ENCODE measurements around the gene PLA2G4B. TPM values are rescaled to one million over a fixed set of nuclear protein-coding genes. Genes with fewer than 3 reads are reported as not detected.

PLA2G4B gene
- total and polyA plus RNA-seq, 2 experiments from 2014 or later, result 2.7 to 19.6 TPM

- H3K27me3 ChIP-seq, result no peaks in the 10 kb centered on the region
- no peaks in the 10 kb centered on the region for H3K9me2 ChIP-seq (replicated peaks; ENCODE audit: insufficient read depth)
- no peak overlapping the region for H3K4me2 ChIP-seq
- no peak overlapping the region for H3K4me3 ChIP-seq
- WGBS (ENCODE audit: low lambda C conversion rate, missing lambda C conversion rate), result 98% methylated on average over 11 of the region's 15 CpGs
- no peaks in the 10 kb centered on the region for H3K79me2 ChIP-seq
- no peak for DNase-seq (ENCODE audit: low spot score)
- no peaks in the 10 kb centered on the region for H4K20me1 ChIP-seq (ENCODE audit: insufficient read depth, poor library complexity, severe bottlenecking)
- no peak overlapping the region for H2AFZ ChIP-seq
- no peak overlapping the region for H3K27ac ChIP-seq
- no peak for TF ChIP-seq EZH2phosphoT487 (IDR thresholded peaks at IDR 0.05; ENCODE audit: low read depth, severe bottlenecking, unreplicated experiment)
- TF ChIP-seq EZH2 (IDR thresholded peaks at IDR 0.05; ENCODE audit: borderline replicate concordance), result no peak
- no peak for TF ChIP-seq CTCF (IDR thresholded peaks at IDR 0.05; ENCODE audit: poor library complexity)
- H3K4me1 ChIP-seq (ENCODE audit: insufficient read depth), result peaks cover 12% of the 10 kb centered on the region
- no peaks in the 10 kb centered on the region for H3K9me3 ChIP-seq (ENCODE audit: low read depth)
- no peaks in the 10 kb centered on the region for H3K36me3 ChIP-seq (replicated peaks; ENCODE audit: insufficient read depth, low read depth)
These were observed 29.7 kb downstream of the PLA2G4B start for GRCh38 chr15:41868321-41868720.

DNA sequence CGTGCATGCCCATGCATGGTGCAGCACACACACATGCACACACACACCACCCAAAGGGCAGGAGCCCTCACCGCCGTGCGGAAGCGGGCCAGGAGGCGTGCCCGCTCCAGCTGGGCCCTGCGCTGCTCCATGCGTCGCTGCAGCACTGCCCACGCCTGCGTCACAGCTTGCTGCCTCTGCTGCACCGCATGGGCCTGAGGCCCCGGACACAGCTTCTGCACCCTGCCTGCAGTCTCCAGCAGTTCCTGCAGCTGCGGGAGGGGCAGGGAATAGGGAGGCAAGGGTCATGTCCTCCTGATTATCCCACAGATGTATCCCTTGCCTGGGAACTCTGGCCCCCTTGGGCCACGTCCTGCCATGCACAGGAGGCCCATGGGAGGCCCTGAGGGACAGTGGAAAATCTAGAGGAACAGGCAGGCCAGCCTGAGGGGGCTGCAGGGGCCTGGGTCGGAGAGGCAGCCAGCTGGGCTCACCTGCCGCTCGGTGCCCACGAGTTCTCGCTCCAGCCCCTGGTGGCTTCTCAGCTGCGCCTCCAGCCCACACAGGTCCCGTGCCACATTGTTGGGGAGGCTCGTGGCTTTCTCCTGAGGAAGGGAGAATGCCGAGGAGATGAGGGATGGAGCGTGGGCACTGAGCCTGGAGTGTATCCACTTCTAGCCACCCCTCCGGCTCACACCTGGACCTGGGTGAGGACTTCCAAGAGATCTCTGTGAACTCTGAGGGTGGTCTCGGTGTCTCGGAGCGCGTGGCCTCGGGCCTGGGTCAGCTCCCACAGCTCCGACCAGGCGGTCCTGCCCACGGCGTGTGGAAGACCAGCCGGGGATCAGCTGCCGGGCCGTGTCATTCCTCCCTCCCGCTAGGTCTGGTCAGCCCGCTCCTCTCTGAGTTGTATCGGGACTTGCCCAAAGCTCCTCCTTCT is 31.4 kb downstream of the PLA2G4B start:
- Histone ChIP-seq H3K9me2 (replicated peaks; ENCODE audit: insufficient read depth) (no peaks in the 10 kb centered on the region), H3K27ac (no peak overlapping the region), H3K4me2 (no peak overlapping the region), H3K9me3 (ENCODE audit: low read depth) (no peaks in the 10 kb centered on the region), H4K20me1 (ENCODE audit: insufficient read depth, poor library complexity, severe bottlenecking) (no peaks in the 10 kb centered on the region), H3K4me3 (no peak overlapping the region), H3K79me2 (no peaks in the 10 kb centered on the region), H3K27me3 (no peaks in the 10 kb centered on the region), H3K36me3 (replicated peaks; ENCODE audit: insufficient read depth, low read depth) (no peaks in the 10 kb centered on the region), H3K4me1 (ENCODE audit: insufficient read depth) (peaks cover 12% of the 10 kb centered on the region), H2AFZ (no peak overlapping the region)
- no peak for TF ChIP-seq EZH2phosphoT487 (IDR thresholded peaks at IDR 0.05; ENCODE audit: low read depth, severe bottlenecking, unreplicated experiment)
- no peak for TF ChIP-seq CTCF (IDR thresholded peaks at IDR 0.05; ENCODE audit: poor library complexity)
- no peak for TF ChIP-seq EZH2 (IDR thresholded peaks at IDR 0.05; ENCODE audit: borderline replicate concordance)
- 94% methylated on average over 42 of the region's 42 CpGs for WGBS (ENCODE audit: low lambda C conversion rate, missing lambda C conversion rate)
- DNase-seq (ENCODE audit: low spot score), result no peak

GRCh38 chr15:41870689-41871081 is 32.0 kb downstream of the PLA2G4B start:
- WGBS (ENCODE audit: low lambda C conversion rate, missing lambda C conversion rate), result 80% methylated on average over 9 of the region's 9 CpGs
- H3K36me3 ChIP-seq (replicated peaks; ENCODE audit: insufficient read depth, low read depth), result no peaks in the 10 kb centered on the region

More at GRCh38 chr15:41870689-41871081, 32.0 kb downstream of the PLA2G4B start:
- DNase-seq (ENCODE audit: low spot score), result no peak
- Histone ChIP-seq H3K79me2 (no peaks in the 10 kb centered on the region), H2AFZ (no peak overlapping the region), H3K4me3 (no peak overlapping the region), H3K9me2 (replicated peaks; ENCODE audit: insufficient read depth) (no peaks in the 10 kb centered on the region), H3K4me2 (no peak overlapping the region), H3K9me3 (ENCODE audit: low read depth) (no peaks in the 10 kb centered on the region), H4K20me1 (ENCODE audit: insufficient read depth, poor library complexity, severe bottlenecking) (no peaks in the 10 kb centered on the region), H3K4me1 (ENCODE audit: insufficient read depth) (peaks cover 11% of the 10 kb centered on the region), H3K27ac (no peak overlapping the region), H3K27me3 (no peaks in the 10 kb centered on the region)
- TF ChIP-seq EZH2phosphoT487 (IDR thresholded peaks at IDR 0.05; ENCODE audit: low read depth, severe bottlenecking, unreplicated experiment), result no peak
- TF ChIP-seq CTCF (IDR thresholded peaks at IDR 0.05; ENCODE audit: poor library complexity), result no peak
- no peak for TF ChIP-seq EZH2 (IDR thresholded peaks at IDR 0.05; ENCODE audit: borderline replicate concordance)
